GM19193 (cell line): ENCODE measurements around the gene ANO2.

Source experiments
- POLR2A ChIP-seq: IDR thresholded peaks from 4 replicates; pipeline ENCODE4 v1.6.1; 2011; ENCODE audit not compliant: insufficient read depth, insufficient read length; ENCODE audit errors: extremely low read depth

ANO2 gene

DNA sequence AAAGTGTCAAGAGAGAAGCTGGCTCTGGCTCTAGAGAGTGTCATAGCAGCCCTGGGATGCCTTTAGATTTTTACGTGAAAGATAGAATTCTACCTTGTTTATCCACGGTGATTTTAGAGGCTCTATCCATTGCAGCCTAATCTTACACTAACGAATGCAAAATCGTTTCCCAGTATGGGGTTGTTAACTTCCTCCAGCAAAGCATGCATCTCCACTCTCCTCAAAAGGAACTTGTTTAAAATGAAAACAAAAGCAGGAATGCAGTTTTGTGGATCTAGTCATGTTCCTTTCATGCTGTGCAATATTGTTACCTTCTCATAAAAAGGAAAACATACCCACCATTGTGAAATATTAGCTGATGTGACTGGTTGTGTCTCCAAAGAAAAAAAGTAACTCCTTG lies 88.4 kb downstream of the ANO2 start:
- no peak for TF ChIP-seq POLR2A

DNA sequence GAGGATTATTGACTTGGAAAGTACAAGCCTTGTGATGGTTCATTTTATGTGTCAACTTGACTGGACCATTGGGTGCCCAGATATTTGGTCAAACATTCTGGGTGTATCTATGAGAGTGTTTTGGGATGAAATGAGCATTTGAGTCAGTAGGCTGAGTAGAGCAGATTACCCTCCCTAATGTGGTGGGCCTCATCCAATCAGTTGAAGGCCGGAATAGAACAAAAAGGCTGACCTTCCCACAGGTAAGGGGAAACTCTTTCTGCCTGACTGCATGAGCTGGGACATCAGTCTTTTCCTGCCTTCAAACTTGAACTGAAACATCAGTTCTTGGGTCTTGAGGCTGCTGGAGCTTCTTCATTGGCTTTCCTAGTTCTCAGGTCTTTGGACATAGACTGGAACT lies 98.1 kb downstream of the ANO2 start:
- no peak for TF ChIP-seq POLR2A

DNA sequence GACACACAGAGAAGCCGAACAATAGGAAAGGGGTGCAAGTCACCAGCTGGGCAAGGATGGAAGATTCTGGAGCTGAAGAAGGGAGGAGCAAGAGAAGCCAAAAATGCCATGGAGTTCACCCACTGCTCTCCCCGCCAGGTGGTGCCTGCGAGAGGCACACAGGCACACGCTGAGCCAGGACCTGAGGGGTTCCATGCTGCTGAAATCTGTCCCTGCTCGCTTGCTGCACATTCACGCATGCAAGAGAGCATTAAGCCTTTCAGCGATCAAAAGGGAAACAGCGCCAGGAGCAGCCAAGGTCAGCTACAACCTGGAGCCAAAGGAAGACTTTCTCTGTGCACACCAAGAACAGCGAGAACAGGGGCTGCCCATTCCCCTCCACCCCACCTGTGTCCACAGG lies 104.1 kb downstream of the ANO2 start:
- no peak for TF ChIP-seq POLR2A

DNA sequence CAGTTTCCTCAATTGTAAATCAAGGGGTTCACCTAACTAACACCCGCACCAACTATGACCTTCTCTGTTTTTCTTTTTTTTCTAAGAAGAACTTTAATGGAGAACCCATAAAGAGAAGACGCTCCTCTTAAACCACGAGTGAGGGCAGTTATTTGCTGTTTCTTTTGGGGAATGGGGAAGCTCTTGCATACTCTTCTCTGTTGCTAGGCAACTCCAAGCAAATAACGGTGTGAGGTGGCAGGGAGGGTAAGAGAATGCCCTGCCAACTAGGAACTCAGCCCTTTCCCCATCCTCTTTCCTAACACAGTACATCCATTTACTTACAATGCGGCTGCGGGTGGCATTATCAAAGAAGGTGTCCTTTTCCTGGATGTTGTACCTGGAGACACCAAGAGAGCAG lies 114.9 kb downstream of the ANO2 start:
- no peak for TF ChIP-seq POLR2A

DNA sequence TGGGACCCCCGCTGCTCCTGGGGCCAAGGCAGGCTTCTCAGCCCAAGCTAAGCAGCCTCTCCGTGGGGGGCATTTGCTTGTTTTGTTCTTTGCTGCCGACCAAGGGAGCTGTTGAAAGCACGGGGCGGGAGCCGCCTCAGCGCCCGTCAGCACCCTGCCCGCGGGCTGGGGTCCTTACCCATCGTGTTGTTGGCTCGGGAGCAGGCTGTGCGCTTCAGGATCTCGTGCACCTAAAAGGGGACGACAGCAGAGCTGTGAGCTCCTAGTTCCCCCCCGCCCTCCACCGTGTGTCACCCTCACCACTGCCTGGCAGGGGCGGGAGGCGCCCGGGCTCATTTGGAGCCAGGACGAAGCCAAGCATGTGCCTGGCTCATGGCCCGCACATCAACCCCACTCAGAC lies 117.5 kb downstream of the ANO2 start:
- no peak for TF ChIP-seq POLR2A

DNA sequence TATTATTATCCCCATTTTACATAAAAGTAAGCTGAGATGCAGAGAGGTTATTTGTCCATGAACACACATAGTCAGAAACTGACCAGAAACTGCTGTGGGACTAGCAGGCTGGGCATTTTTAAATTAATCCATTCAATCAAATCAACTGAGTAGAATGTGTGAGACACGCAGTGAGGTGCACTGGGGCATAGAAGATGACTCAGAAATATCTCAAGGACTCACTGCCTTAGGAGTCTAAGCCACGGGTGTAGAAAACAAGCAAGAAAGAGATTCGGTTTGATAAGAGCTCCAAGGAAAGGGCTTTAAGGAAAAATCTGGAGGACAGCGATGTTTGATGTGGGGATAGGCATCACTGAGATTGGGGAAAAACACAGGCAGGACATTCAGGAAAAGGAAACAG lies 127.8 kb downstream of the ANO2 start:
- TF ChIP-seq POLR2A = no peak

DNA sequence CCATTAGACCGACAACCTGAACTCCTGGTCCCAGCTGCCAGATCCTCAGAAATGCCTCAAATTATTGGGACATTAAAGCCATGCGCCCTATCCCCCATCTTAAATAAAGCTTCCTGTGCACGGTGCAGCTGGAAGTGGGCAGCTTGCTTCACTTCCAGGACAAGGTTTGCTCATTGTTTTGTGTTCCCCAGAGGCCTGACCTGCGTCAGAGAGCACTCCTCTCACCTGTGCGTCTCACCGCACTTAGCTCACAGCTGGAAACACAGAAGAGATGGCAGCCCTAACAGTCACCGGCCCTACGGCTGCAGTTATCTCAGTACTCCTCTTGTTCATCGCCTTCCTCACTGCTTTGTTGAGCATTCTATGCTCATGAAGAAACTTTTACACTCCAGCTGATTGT lies 135.5 kb downstream of the ANO2 start:
- TF ChIP-seq POLR2A = no peak

DNA sequence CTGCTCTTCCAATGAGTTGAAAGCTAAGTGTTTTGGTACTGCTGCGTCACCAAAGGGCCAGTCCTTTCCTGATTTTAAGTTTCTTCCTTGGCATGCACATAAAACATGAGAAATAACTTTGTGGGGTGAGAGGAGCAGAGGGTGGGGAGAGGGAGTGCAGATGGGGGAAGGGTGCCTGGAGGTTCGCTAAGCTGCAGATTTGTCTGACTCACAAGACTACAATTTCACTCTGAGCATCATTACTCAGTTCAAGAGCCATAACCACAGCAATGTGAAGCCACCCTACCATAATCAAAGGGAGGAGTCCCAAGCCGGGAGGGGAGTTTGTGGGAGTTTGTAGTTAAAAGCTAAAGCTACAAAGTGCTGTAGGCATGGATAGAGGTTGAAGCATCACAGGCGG lies 136.1 kb downstream of the ANO2 start:
- no peak for TF ChIP-seq POLR2A

DNA sequence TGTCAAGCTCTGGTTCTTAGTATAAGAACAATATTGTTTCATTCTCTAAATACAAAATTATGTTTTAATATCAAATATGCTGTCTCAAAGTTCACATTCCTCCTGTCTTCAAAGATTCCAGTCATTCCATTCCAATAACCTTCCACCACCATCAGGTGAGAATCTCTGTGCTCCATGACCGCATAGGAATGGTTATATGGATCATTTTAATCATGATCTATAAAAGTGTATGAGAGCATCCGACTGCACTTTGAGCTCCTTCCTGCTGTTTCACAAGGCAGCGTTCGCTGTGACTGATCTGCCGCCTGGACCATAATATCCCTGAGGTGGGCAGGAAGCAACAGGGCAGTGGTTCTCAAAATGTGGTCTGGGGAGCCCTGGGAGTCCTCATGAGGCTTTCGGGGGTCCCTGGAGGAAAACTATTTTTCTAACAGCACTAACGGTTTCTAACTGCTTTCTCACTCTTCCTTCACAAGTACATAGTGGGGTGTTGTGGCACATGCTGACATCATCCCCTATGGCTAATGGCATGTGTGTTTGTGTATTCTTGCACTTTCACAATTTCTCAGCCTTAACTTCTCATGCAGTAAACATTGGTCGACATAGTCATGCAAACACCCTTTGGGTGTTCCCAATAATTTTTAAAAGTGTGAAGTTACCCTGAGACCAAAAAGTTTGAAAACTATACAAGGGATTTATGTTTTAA lies 137.4 kb downstream of the ANO2 start:
- TF ChIP-seq POLR2A = no peak

DNA sequence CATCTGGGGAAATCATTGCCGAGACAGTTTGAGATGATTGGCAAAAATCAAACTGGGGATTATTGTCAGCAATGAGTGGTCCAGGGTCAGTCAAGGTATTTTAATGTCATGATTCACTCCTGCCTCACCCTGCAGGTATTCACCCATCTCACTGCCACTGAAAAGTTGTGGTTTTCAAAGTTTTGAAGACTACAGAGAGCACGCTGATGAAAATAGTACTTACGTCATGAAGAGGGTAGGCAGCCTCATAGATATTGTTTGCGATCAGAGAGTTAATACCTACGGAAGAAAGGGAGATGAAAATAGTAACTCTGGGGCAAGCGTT lies 138.0 kb downstream of the ANO2 start:
- TF ChIP-seq POLR2A = no peak

DNA sequence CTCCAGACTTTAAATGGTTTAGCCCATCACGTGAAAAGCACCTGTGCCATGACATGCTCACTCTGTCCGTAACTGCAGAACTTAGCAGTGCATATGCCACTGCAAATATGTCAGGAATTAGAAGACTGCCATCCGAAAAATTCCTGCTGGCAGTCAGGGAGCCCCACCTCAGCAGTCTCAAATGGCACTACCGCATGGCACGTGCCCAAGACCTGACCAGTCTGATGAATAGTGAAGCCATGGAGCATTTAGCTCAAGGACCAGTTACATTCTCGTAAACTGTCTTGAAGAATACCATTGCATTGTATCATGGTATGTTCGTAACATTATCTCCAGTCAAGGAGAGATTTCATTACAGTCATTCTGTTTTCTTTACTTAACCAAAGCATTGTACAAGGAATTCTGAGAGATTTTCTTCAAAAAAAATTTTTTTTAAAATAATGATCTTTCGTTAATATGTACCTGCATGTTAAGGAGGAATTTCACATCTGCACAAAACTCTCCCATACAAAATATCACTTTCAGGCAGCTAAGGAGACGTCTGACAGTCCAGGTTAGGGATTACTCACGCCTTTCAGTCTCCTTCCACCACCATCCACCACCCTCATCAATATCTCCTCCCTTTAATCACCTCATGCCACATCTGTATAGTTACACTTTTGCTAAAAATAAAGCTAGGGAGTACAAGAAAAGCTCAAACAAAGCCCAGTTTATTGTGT lies 138.5 kb downstream of the ANO2 start:
- no peak for TF ChIP-seq POLR2A

DNA sequence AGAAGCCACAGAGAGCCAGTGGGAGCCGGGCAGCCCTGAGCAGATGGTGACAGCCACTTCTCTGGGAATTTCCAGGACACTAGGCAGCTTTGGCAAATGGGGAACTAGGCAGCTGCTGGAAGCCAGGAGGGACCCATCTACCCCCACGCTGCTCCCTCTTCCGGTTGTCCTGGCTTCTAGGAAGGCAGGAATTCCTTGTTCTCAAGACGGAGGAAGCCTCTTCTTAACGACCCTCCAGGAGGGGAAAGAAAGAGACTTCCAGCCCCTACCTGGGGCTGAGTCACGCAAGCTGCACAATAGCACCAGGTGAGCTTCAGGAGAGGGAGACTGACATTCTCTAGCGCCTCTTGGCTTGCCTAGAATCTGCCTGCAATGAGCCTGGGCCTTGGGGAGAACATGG lies 141.5 kb downstream of the ANO2 start:
- no peak for TF ChIP-seq POLR2A

DNA sequence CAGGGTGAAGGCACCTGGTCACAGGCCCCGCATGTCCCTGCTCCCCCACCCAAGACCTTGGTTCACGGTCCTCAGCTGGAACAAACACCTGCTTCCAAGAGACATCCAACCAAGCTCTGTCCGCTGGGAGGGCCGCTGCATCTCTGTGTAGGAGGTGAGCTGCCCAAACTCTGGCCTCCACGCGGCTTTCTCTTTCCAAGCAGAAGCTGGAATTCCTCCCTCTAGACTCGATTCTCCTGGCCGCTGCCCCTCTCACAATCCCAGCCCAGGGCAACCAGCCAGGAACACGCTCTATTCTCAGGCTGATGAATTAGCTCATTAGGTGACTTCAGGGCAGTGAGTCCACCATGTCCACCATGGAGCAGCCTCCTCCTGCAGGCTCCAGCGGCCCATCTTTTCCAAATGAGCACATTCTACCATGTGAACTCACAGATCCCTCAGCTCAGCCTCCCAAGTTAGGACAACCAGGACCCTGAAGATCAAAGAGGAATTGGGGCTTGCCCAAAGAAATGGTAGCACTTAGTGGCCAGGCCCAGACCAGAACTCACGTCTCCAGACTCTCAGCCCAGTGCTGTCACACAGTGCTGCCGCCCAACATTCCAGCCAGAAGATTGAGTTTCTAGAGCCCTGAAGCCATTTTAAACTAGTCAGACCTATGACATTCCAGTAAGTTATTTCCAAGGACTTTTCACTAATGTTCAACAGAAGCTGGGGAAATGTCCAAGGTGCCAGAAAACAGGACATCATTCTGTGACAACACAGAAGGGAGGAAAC lies 146.6 kb downstream of the ANO2 start:
- TF ChIP-seq POLR2A = no peak

DNA sequence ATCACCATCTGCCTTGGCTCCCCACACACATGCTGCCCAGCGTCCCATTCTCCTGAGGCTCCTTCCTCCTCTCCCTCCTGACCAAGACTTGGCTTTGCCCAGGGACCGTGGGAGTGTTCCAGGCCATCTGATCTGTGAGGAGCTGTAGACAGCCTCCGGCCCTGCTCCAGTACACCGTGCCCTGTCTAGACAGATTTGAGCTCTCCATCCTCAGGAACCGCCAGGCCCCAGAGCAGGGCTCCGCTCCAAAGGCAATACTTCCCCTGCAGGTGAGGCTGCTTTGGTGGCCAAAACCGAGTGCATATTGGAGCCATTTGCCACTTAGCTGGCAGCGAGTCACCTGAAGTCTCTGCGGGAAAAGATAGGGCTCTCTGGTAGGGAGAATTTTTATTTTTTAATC lies 147.4 kb downstream of the ANO2 start:
- no peak for TF ChIP-seq POLR2A

DNA sequence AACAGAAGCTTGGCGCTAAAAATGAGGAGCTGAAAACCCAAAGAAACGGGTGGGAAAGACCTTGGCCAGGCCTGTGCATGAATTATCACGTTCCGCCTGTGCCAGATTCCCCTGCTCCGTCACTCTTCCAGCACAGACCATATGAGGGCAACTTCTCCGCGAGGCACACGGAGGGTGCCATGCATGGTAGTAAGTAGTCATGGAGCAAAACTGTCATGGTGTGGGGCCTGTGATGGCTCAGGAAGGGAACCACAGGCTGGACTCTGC lies 148.2 kb downstream of the ANO2 start:
- TF ChIP-seq POLR2A = no peak
